Stomach (tissue), 4 donors: ENCODE measurements around the gene EXOC2.

ENCODE experiments used
- POLR2AphosphoS5 ChIP-seq, 3 donors: sonication (generic); formaldehyde crosslinking; IDR thresholded peaks; one replicate each; pipeline ENCODE4 v1.6.1; 2016; ENCODE audit warnings: antibody characterized with exemption in 3 of 3
- TF ChIP-seq, protein P1 (sequence below), 7 experiments: fragments of 450-650 bp in 4 of 7; fragments of 200-600 bp in 3 of 7; sonication (generic) in 3 of 7; IDR thresholded peaks; one replicate each; pipeline ENCODE4 v1.5.1; 2016 to 2019; ENCODE audit warnings: antibody characterized with exemption in 7 of 7, control low read depth in 2 of 7, mild to moderate bottlenecking in 1 of 7

DNA sequence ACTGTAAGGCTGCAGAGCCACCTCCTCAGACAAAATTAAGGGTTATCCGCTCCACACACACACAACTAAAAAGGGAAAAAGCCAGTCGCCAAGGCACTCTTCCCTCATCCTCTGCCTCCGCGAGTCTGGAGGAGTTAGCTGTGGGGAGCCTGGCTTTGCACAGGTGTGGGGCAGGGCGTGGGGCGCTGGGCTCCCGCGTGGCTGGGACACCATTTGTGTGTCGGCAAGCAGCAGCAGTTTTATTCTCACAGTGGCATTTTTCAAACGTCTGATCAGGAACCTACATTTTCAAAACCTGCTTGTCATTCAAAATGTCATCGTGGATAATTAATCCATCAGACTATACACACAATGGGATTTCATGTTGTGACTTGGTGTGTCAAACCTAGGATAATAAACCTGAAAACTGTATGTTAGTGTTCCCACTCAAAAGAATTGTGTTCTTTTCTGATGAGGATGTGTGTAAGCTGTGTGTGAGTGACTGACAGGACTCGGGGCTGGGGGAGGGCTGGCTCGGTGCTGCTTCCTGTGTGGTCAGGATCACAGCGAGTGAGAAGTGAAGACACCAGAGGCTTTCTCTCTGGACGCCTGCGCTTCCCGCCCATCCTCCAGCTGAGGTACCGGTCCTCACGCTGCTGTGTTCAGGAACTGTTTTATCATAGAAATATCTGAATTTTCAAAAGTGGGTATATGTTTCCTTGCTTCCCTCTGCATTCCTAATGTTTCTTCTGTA is 218.3 kb downstream of the EXOC2 start:
- TF ChIP-seq, protein P1, sequence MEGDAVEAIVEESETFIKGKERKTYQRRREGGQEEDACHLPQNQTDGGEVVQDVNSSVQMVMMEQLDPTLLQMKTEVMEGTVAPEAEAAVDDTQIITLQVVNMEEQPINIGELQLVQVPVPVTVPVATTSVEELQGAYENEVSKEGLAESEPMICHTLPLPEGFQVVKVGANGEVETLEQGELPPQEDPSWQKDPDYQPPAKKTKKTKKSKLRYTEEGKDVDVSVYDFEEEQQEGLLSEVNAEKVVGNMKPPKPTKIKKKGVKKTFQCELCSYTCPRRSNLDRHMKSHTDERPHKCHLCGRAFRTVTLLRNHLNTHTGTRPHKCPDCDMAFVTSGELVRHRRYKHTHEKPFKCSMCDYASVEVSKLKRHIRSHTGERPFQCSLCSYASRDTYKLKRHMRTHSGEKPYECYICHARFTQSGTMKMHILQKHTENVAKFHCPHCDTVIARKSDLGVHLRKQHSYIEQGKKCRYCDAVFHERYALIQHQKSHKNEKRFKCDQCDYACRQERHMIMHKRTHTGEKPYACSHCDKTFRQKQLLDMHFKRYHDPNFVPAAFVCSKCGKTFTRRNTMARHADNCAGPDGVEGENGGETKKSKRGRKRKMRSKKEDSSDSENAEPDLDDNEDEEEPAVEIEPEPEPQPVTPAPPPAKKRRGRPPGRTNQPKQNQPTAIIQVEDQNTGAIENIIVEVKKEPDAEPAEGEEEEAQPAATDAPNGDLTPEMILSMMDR (IDR thresholded peaks at IDR 0.05): no peak
- TF ChIP-seq POLR2AphosphoS5 (IDR thresholded peaks at IDR 0.05): no peak
